DOHH2 (cell line): ENCODE measurements around the gene CHMP4A.

Experiments used
- H3F3A ChIP-seq: fragments of 200-600 bp; sonication (generic), shearing (Covaris generic); 2 replicates; pipeline ENCODE4 v1.6.0; 2016; ENCODE audit warnings: antibody characterized with exemption, mild to moderate bottlenecking; ENCODE audit not compliant: control insufficient read depth, insufficient read depth
- H3K27ac ChIP-seq: fragments of 200-600 bp; sonication (generic); 2 replicates; pipeline ENCODE4 v1.5.1; 2014; ENCODE audit warnings: low read depth, mild to moderate bottlenecking, low read length, moderate library complexity
- H3K27me3 ChIP-seq: fragments of 200-600 bp; sonication (generic); 2 replicates; pipeline ENCODE4 v1.6.1; 2014; ENCODE audit warnings: mild to moderate bottlenecking, low read length, mixed read lengths; ENCODE audit not compliant: control insufficient read depth
- H3K36me3 ChIP-seq: fragments of 200-600 bp; sonication (generic); 2 replicates; pipeline ENCODE4 v1.6.1; 2014; ENCODE audit warnings: mild to moderate bottlenecking, low read length, moderate library complexity, mixed read lengths; ENCODE audit not compliant: control insufficient read depth
- H3K4me1 ChIP-seq: fragments of 200-600 bp; sonication (generic); 2 replicates; pipeline ENCODE4 v1.6.1; 2014; ENCODE audit warnings: mild to moderate bottlenecking, low read length, mixed read lengths; ENCODE audit not compliant: control insufficient read depth
- H3K4me2 ChIP-seq: fragments of 200-600 bp; sonication (generic); 2 replicates; pipeline ENCODE4 v1.6.0; 2014; ENCODE audit warnings: mild to moderate bottlenecking, low read length, moderate library complexity
- H3K4me3 ChIP-seq: fragments of 200-600 bp; sonication (generic); 2 replicates; pipeline ENCODE4 v1.5.1; 2014; ENCODE audit warnings: mild to moderate bottlenecking, low read length, mixed read lengths
- H3K79me2 ChIP-seq: fragments of 200-600 bp; sonication (generic); 2 replicates; pipeline ENCODE4 v1.6.1; 2014; ENCODE audit warnings: mild to moderate bottlenecking, low read length, mixed read lengths; ENCODE audit not compliant: control insufficient read depth
- H3K9me2 ChIP-seq: fragments of 200-600 bp; sonication (generic); replicated peaks from 2 replicates; pipeline ENCODE4 v1.6.1; 2014; ENCODE audit warnings: mild to moderate bottlenecking, low read length, mixed read lengths; ENCODE audit not compliant: control insufficient read depth
- H3K9me3 ChIP-seq: fragments of 200-600 bp; sonication (generic); 2 replicates; pipeline ENCODE4 v1.6.1; 2014; ENCODE audit warnings: antibody characterized with exemption, low read length, mixed read lengths; ENCODE audit not compliant: control insufficient read depth, insufficient read depth
- H4K20me1 ChIP-seq: fragments of 200-600 bp; sonication (generic); 2 replicates; pipeline ENCODE4 v1.6.0; 2014; ENCODE audit warnings: low read depth, mild to moderate bottlenecking, antibody characterized with exemption, low read length, moderate library complexity; ENCODE audit not compliant: control insufficient read depth, insufficient read depth
- EZH2phosphoT487 ChIP-seq: fragments of 200-600 bp; sonication (generic); IDR thresholded peaks from 2 replicates; pipeline ENCODE4 v1.6.1; 2017; ENCODE audit warnings: borderline replicate concordance, mild to moderate bottlenecking, antibody characterized with exemption, low read length, moderate library complexity, mixed read lengths
- TF ChIP-seq, protein P1 (sequence below): fragments of 200-600 bp; sonication (generic); IDR thresholded peaks from one replicate; pipeline ENCODE4 v1.5.1; 2014; ENCODE audit warnings: antibody characterized with exemption, mild to moderate bottlenecking, low read depth, low read length; ENCODE audit not compliant: poor library complexity, severe bottlenecking

Gene CHMP4A

GRCh38 chr14:24195186-24196070 is 17.9 kb downstream of the CHMP4A start, which contains the start of gene TM9SF1:
Gene TM9SF1 (minus strand): TSS chr14:24195441. CDS start chr14:24195019, 422 bp downstream.
- peak within 1 kb of the TSS; percentile 87 for H3K4me3 ChIP-seq
- H3K4me2 ChIP-seq, result peak within 1 kb of the TSS; percentile 78
- peaks cover 16% of the 10 kb centered on the region for H3F3A ChIP-seq
- no peaks in the 10 kb centered on the region for H3K9me3 ChIP-seq
- H4K20me1 ChIP-seq, result no peaks in the 10 kb centered on the region
- H3K79me2 ChIP-seq, result peaks cover 53% of the 10 kb centered on the region
- peak within 1 kb of the TSS; percentile 78 for H3K27ac ChIP-seq
- H3K9me2 ChIP-seq, result no peaks in the 10 kb centered on the region
- peaks cover 29% of the 10 kb centered on the region for H3K4me1 ChIP-seq
- H3K36me3 ChIP-seq, result peaks cover 44% of the 10 kb centered on the region
- H3K27me3 ChIP-seq, result no peaks in the 10 kb centered on the region
- TF ChIP-seq EZH2phosphoT487, result no peak
- TF ChIP-seq, protein P1, sequence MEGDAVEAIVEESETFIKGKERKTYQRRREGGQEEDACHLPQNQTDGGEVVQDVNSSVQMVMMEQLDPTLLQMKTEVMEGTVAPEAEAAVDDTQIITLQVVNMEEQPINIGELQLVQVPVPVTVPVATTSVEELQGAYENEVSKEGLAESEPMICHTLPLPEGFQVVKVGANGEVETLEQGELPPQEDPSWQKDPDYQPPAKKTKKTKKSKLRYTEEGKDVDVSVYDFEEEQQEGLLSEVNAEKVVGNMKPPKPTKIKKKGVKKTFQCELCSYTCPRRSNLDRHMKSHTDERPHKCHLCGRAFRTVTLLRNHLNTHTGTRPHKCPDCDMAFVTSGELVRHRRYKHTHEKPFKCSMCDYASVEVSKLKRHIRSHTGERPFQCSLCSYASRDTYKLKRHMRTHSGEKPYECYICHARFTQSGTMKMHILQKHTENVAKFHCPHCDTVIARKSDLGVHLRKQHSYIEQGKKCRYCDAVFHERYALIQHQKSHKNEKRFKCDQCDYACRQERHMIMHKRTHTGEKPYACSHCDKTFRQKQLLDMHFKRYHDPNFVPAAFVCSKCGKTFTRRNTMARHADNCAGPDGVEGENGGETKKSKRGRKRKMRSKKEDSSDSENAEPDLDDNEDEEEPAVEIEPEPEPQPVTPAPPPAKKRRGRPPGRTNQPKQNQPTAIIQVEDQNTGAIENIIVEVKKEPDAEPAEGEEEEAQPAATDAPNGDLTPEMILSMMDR, result no peak

DNA sequence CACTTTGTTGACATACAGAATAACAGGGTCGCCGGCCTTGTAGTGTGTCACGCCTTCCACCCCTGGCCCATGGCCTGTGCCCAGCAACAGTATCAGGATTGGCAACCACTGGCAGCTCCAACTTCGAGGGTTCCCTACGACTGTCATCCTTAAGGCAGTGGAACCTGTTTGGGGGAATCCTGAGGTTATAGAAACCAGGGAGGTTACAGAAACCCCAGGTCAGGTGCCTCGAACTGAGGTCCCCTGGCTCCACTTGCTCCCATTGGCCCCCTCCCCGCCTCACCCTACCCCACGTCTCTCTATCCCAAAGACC is 18.5 kb downstream of the CHMP4A start:
- H3K4me1 ChIP-seq, result peaks cover 29% of the 10 kb centered on the region
- H3K4me2 ChIP-seq, result peak overlapping the region; percentile 78
- H3K9me3 ChIP-seq, result no peaks in the 10 kb centered on the region
- H3K9me2 ChIP-seq, result no peaks in the 10 kb centered on the region
- peak overlapping the region; percentile 78 for H3K27ac ChIP-seq
- H4K20me1 ChIP-seq, result no peaks in the 10 kb centered on the region
- H3K36me3 ChIP-seq, result peaks cover 48% of the 10 kb centered on the region
- H3K27me3 ChIP-seq, result no peaks in the 10 kb centered on the region
- H3K79me2 ChIP-seq, result peaks cover 53% of the 10 kb centered on the region
- H3K4me3 ChIP-seq, result peak overlapping the region; percentile 87
- TF ChIP-seq EZH2phosphoT487, result no peak
- TF ChIP-seq, protein P1, result no peak
- H3F3A ChIP-seq, result peaks cover 19% of the 10 kb centered on the region

DNA sequence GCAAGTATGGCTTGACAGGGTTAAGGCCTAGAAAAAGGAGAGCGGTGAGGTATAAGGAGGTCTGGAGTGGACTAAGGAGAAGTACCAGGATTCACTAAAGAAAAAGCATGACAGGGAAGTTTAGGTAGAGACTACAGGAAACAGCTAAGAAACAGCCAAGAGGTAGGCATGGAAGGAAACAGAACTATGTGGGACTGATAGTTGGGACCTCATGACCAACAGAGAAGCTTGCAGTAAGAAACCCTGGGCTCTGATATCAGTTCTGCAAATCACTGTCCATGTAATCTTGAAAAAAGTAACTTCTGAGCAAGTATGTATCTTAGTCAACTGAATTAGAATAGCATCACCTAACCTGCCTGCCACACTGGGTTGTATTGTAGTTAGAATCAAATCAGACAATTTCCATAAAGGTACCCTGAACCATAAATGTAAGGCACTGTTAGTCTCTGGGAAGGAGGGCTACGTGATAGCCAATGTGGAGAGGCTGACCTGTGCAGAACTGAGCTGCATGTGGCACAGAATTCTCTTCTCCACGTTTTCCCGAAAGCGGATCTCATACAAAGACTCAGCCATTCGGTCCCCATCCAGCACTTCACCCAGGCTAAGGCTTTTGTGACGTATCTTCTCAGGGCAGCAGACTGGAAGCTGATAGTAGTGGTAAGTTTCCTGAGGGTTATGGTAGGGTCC is 19.0 kb downstream of the CHMP4A start:
- Histone ChIP-seq H3K9me3 (no peaks in the 10 kb centered on the region), H3K4me3 (peak overlapping the region; percentile 87), H3F3A (peaks cover 21% of the 10 kb centered on the region), H3K4me2 (peak overlapping the region; percentile 78), H3K9me2 (no peaks in the 10 kb centered on the region), H3K36me3 (peaks cover 46% of the 10 kb centered on the region), H3K27me3 (no peaks in the 10 kb centered on the region), H4K20me1 (no peaks in the 10 kb centered on the region), H3K27ac (0 out of 2 replicates have a peak overlapping the region, but pooled peaks have one; percentile 78), H3K4me1 (peaks cover 31% of the 10 kb centered on the region), H3K79me2 (peaks cover 53% of the 10 kb centered on the region)
- TF ChIP-seq EZH2phosphoT487, result no peak
- TF ChIP-seq, protein P1, result no peak
